IPS DF 6.9 (cell line): ENCODE data around the gene FSTL1.

Experiments used
- DNase-seq: peaks from one replicate; pipeline ENCODE4 v3.0.0-alpha.2; 2013; ENCODE audit warnings: low read depth, low spot score
- H3K27ac ChIP-seq: one replicate; pipeline ENCODE4 v1.5.1; 2013; ENCODE audit warnings: low read length, control low read depth
- H3K27me3 ChIP-seq: 2 replicates; pipeline ENCODE4 v1.6.1; 2013; ENCODE audit warnings: mild to moderate bottlenecking, low read length; ENCODE audit not compliant: control insufficient read depth, insufficient read depth
- H3K36me3 ChIP-seq: 2 replicates; pipeline ENCODE4 v1.6.1; 2013; ENCODE audit warnings: low read length; ENCODE audit not compliant: control insufficient read depth, insufficient read depth
- H3K4me1 ChIP-seq: 2 replicates; pipeline ENCODE4 v1.6.1; 2013; ENCODE audit warnings: low read length; ENCODE audit not compliant: control insufficient read depth, insufficient read depth
- H3K4me3 ChIP-seq: 2 replicates; pipeline ENCODE4 v1.5.1; 2013; ENCODE audit warnings: mild to moderate bottlenecking, low read length
- H3K9me3 ChIP-seq: 2 replicates; pipeline ENCODE4 v1.6.1; 2013; ENCODE audit warnings: low read length, inconsistent platforms; ENCODE audit not compliant: control insufficient read depth, insufficient read depth
- WGBS: extraction: QIAGEN DNeasy Blood & Tissue Kit; methylation state at CpG from one replicate; pipeline ENCODE4 v1.1.7; 2013; ENCODE audit warnings: mixed read lengths, missing lambda C conversion rate; ENCODE audit not compliant: insufficient read length, insufficient coverage; 5-methylcytosine and 5-hydroxymethylcytosine counted together

The FSTL1 gene

GRCh38 chr3:120481081-120481480 lies 30.3 kb upstream of the FSTL1 start:
- no peak overlapping the region for H3K27ac ChIP-seq
- no peak for DNase-seq
- WGBS = no CpG with 5 or more reads among the region's 2 CpGs
- H3K27me3 ChIP-seq = no peaks in the 10 kb centered on the region
- no peaks in the 10 kb centered on the region for H3K4me1 ChIP-seq
- no peaks in the 10 kb centered on the region for H3K9me3 ChIP-seq
- H3K36me3 ChIP-seq = no peaks in the 10 kb centered on the region
- no peak overlapping the region for H3K4me3 ChIP-seq

- WGBS = no CpG with 5 or more reads among the region's 4 CpGs
- no peaks in the 10 kb centered on the region for H3K27me3 ChIP-seq
These were observed 27.0 kb upstream of the FSTL1 start for GRCh38 chr3:120477781-120478180.

GRCh38 chr3:120475722-120476377 lies 25.1 kb upstream of the FSTL1 start:
- Histone ChIP-seq H3K9me3 (no peaks in the 10 kb centered on the region; the same call in 1 of the 2 replicates), H3K36me3 (no peaks in the 10 kb centered on the region), H3K4me1 (0 out of 2 replicates have a peak, but pooled peaks cover 2% of the 10 kb centered on the region), H3K4me3 (no peak overlapping the region), H3K27me3 (no peaks in the 10 kb centered on the region), H3K27ac (no peak overlapping the region)
- no peak for DNase-seq
- no CpG with 5 or more reads among the region's 6 CpGs for WGBS

More at GRCh38 chr3:120477781-120478180, 27.0 kb upstream of the FSTL1 start:
- no peak overlapping the region for H3K4me3 ChIP-seq
- H3K9me3 ChIP-seq = no peaks in the 10 kb centered on the region
- DNase-seq = no peak
- 0 out of 2 replicates have a peak, but pooled peaks cover 2% of the 10 kb centered on the region for H3K4me1 ChIP-seq
- no peaks in the 10 kb centered on the region for H3K36me3 ChIP-seq
- H3K27ac ChIP-seq = no peak overlapping the region

- H3K4me3 ChIP-seq = no peak overlapping the region
- no CpG with 5 or more reads among the region's 3 CpGs for WGBS
- no peaks in the 10 kb centered on the region; the same call in 1 of the 2 replicates for H3K9me3 ChIP-seq
- H3K4me1 ChIP-seq = peaks cover 4% of the 10 kb centered on the region; the same call in 1 of the 2 replicates
- no peaks in the 10 kb centered on the region for H3K36me3 ChIP-seq
- no peak overlapping the region for H3K27ac ChIP-seq
- no peak for DNase-seq
- H3K27me3 ChIP-seq = no peaks in the 10 kb centered on the region
These were observed 23.3 kb upstream of the FSTL1 start for GRCh38 chr3:120473896-120474675.

GRCh38 chr3:120473389-120473788 lies 22.6 kb upstream of the FSTL1 start:
- Histone ChIP-seq H3K27ac (no peak overlapping the region), H3K9me3 (no peaks in the 10 kb centered on the region; the same call in 1 of the 2 replicates), H3K27me3 (no peaks in the 10 kb centered on the region), H3K4me3 (no peak overlapping the region), H3K36me3 (no peaks in the 10 kb centered on the region), H3K4me1 (peaks cover 7% of the 10 kb centered on the region)
- WGBS = no CpG with 5 or more reads among the region's 2 CpGs
- DNase-seq = no peak

GRCh38 chr3:120472121-120472844 lies 21.5 kb upstream of the FSTL1 start:
- Histone ChIP-seq H3K27ac (no peak overlapping the region), H3K9me3 (no peaks in the 10 kb centered on the region; the same call in 1 of the 2 replicates), H3K36me3 (no peaks in the 10 kb centered on the region), H3K27me3 (no peaks in the 10 kb centered on the region), H3K4me1 (peaks cover 7% of the 10 kb centered on the region), H3K4me3 (no peak overlapping the region)
- WGBS = 100% methylated on average over 1 of the region's 3 CpGs
- no peak for DNase-seq

- Histone ChIP-seq H3K27ac (no peak overlapping the region), H3K36me3 (no peaks in the 10 kb centered on the region), H3K27me3 (no peaks in the 10 kb centered on the region)
These were observed 20.9 kb upstream of the FSTL1 start for GRCh38 chr3:120471643-120472042.

GRCh38 chr3:120470870-120471269 lies 20.1 kb upstream of the FSTL1 start:
- Histone ChIP-seq H3K9me3 (no peaks in the 10 kb centered on the region; the same call in 1 of the 2 replicates), H3K4me3 (no peak overlapping the region), H3K36me3 (no peaks in the 10 kb centered on the region), H3K27ac (no peak overlapping the region), H3K27me3 (no peaks in the 10 kb centered on the region), H3K4me1 (peaks cover 5% of the 10 kb centered on the region)
- WGBS = no CpG with 5 or more reads among the region's 2 CpGs
- DNase-seq = no peak

More at GRCh38 chr3:120471643-120472042, 20.9 kb upstream of the FSTL1 start:
- Histone ChIP-seq H3K4me1 (peaks cover 7% of the 10 kb centered on the region), H3K4me3 (no peak overlapping the region), H3K9me3 (no peaks in the 10 kb centered on the region; the same call in 1 of the 2 replicates)
- WGBS = no CpG with 5 or more reads among the region's 3 CpGs
- DNase-seq = no peak

GRCh38 chr3:120469882-120470301 lies 19.1 kb upstream of the FSTL1 start:
- H3K4me1 ChIP-seq = peaks cover 5% of the 10 kb centered on the region
- H3K27me3 ChIP-seq = no peaks in the 10 kb centered on the region
- no peak overlapping the region for H3K4me3 ChIP-seq
- no peak for DNase-seq
- H3K9me3 ChIP-seq = no peaks in the 10 kb centered on the region; the same call in 1 of the 2 replicates
- H3K27ac ChIP-seq = no peak overlapping the region
- no peaks in the 10 kb centered on the region for H3K36me3 ChIP-seq
- no CpG with 5 or more reads among the region's 4 CpGs for WGBS

- WGBS = no CpG with 5 or more reads among the region's 3 CpGs
- Histone ChIP-seq H3K27ac (no peak overlapping the region), H3K4me1 (peaks cover 5% of the 10 kb centered on the region), H3K27me3 (no peaks in the 10 kb centered on the region), H3K36me3 (no peaks in the 10 kb centered on the region), H3K4me3 (no peak overlapping the region), H3K9me3 (no peaks in the 10 kb centered on the region; the same call in 1 of the 2 replicates)
- DNase-seq = no peak
These were observed 18.6 kb upstream of the FSTL1 start for GRCh38 chr3:120469440-120469839.
